GM12873 (cell line): ENCODE measurements around the gene NUSAP1.

ENCODE experiments used
- TF ChIP-seq, protein P1 (sequence below): IDR thresholded peaks from 2 replicates; pipeline ENCODE4 v1.5.1; 2012; ENCODE audit warnings: low read depth, mild to moderate bottlenecking, moderate library complexity, low read length, control low read depth; ENCODE audit not compliant: insufficient read depth; ENCODE audit errors: missing control alignments

The NUSAP1 gene, protein sequence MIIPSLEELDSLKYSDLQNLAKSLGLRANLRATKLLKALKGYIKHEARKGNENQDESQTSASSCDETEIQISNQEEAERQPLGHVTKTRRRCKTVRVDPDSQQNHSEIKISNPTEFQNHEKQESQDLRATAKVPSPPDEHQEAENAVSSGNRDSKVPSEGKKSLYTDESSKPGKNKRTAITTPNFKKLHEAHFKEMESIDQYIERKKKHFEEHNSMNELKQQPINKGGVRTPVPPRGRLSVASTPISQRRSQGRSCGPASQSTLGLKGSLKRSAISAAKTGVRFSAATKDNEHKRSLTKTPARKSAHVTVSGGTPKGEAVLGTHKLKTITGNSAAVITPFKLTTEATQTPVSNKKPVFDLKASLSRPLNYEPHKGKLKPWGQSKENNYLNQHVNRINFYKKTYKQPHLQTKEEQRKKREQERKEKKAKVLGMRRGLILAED

DNA sequence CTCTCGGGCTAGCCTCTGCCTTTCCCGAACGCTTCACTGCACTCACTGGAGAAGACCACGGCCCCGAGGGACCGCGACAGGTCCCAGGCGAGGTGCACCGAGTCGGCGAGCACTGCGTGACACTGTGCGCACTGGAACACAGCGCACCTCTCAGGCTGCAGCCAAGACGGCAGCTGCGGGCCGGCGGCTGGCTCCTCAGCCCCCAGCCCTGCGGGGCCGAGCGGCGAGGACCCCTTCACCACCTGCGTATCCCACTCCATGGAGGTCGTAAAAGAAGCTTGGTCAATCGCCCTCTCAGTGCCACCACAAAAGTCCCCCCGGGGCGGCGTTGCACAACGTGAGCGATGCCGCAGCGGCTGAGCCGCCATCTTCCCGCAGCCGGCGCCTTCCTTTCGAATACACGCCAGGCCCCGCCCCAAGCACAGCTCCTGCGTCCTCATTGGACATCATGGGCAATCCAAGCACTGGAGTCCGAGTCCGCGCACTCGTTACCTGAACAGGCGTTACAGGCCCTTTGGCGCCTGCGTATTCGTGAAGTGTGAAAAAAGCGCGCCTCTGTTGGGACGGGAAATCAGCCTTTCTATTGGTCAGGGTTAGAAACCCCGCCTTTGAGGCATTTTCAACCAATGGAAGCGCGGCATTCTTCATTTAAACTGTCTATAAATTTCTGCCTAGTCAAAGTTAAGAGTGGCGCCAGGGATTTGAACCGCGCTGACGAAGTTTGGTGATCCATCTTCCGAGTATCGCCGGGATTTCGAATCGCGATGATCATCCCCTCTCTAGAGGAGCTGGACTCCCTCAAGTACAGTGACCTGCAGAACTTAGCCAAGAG is at the start of gene NUSAP1, which contains the start of gene OIP5:
NUSAP1 (plus strand) TSS at position 688 of the 832 bp plus-strand sequence; CDS start at position 765, 77 bp downstream.
OIP5 (minus strand) TSS at position 398 of the 832 bp plus-strand sequence; CDS start at position 368, 30 bp downstream.
- TF ChIP-seq, protein P1, sequence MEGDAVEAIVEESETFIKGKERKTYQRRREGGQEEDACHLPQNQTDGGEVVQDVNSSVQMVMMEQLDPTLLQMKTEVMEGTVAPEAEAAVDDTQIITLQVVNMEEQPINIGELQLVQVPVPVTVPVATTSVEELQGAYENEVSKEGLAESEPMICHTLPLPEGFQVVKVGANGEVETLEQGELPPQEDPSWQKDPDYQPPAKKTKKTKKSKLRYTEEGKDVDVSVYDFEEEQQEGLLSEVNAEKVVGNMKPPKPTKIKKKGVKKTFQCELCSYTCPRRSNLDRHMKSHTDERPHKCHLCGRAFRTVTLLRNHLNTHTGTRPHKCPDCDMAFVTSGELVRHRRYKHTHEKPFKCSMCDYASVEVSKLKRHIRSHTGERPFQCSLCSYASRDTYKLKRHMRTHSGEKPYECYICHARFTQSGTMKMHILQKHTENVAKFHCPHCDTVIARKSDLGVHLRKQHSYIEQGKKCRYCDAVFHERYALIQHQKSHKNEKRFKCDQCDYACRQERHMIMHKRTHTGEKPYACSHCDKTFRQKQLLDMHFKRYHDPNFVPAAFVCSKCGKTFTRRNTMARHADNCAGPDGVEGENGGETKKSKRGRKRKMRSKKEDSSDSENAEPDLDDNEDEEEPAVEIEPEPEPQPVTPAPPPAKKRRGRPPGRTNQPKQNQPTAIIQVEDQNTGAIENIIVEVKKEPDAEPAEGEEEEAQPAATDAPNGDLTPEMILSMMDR, result no peak

DNA sequence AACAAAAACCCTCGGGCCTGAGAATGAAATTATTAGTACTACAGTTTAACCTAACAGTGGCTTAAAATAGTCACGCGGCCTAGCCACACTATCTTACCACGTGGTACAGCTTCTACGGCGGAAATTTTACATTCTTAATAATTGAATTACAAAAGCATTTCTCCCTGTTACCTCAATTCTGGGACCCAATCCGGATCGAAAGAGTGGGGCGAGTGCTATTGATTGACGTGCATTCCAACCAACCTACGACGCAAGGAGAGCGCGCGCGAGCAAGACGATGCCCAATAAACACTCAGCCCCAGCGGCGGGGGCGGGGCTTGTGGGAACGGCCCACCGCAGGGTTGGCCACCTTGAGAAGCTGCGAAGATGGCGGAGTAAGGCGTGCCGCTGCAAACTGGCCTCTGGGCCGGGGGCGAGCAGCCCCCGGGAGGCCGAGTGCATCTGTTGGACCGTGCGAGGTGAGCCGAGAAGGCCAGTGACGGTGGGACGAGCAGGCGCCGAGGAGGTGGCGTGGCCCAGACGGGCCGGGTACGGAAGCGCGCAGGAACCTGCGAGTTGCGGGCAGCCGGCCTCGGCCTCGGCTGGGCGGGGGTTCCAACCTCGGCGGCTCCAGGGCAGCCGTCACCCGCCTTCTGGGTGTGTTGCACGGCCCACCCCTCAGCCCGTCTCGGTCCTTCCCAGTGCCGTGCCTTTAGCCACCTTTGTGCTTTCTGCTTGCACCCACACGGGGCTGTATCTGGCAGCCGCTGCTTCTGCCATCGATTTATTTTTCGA is 48.8 kb upstream of the NUSAP1 start:
- TF ChIP-seq, protein P1, result no peak

DNA sequence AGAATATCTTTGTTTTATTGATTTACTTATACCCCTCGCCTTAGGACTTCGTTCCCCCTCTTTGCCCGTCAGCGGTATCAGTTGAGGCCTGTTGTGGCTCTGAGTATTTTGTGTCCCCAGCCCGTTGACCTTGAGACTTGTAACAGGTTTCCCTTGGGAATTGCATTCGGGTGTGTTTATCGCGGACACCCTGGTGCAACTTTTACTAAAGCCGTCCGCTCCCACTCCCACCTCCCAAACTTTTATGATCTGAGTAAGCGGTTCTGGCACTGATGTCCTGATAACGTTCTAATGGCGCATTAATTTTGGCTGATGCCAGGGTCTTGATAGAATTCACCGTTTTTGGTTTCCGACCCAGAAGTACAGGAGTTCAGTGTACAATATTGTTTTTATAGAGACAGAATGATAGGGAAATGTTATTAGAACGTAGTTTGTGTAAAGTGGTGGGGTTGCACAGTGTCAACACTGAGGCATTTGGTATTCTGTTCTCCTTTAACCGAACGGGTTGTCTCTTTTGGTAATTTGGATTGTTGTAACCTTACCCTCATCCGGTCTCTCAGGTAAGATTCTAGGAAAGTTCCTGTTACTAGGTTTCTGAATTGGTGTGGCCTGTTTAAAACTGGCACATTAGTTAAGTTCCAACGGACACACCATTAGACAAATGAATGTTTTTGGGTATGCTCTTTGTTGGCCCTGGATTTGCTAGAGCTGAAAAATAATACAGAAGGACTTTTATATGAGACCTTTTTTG is 48.1 kb upstream of the NUSAP1 start:
- TF ChIP-seq, protein P1, result no peak

DNA sequence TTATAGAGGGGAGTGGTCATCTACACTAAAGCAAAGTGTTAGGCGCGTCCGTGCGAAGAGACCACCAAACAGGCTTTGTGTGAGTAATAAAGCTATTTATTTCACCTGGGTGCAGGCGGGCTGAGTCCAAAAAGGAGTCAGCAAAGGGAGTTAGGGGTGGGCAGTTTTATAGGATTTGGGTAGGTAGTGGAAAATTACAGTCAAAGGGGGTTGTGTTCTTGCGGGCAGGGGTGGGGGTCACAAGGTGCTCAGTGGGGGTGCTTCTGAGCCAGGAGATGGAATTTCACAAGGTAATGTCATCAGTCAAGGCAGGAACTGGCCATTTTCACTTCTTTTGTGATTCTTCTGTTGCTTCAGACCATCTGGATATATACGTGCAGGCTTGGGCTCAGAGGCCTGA is 47.4 kb upstream of the NUSAP1 start:
- TF ChIP-seq, protein P1, result no peak

DNA sequence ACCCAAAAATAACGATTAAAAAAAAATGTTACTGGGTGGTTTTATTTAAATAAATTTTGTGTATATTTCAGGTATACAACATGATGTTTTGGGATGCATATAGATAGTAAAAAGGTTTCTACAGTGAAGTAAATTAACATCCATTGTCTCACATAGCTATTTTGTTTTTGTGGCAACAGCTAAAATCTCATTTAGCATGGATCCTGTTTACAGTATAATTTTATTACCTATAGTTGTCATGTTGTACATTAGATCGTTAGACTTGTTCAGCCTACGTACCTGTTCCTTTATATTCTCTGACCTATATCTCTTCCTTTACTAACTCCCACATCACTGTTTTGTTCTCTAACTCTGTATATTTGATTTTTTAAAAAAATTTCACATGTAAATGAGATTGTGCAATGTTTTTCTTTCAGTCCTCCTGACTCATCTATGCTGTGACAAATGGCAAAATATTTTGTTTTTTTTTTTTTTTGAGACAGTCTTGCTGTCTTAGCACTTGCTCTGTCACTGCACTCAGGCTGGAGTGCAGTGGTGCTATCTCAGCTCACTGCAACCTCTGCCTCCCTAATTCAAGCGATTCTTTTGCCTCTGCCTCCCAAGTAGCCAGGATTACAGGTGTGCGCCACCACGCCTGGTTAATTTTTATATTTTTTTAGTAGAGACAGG is 45.9 kb upstream of the NUSAP1 start:
- TF ChIP-seq, protein P1, result no peak

DNA sequence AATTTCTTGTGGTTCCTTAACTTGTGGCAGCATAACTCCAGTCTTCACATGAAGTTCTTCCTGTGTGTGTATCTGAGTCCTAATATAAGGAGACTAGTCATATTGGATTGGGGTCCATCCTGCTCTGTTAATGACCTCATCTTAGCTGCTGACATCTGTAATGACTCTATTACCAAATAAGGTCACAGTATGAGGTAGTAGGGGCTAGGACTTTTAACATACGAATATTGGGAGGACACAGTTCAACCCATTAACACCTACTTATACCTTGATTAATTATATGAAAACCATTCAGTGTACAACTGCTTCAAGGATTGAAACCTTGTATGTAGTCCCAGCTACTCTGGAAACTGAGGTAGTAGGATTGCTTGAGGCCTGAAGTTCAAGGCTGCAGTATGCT is 44.2 kb upstream of the NUSAP1 start:
- TF ChIP-seq, protein P1, result no peak
